Bronchial epithelial cell (primary cell): Measurements from ENCODE around the gene NTM. TPM values are rescaled to one million over a fixed set of nuclear protein-coding genes. Genes with fewer than 3 reads are reported as not detected.

Experiments
- DNase-seq: peaks from one replicate; pipeline ENCODE4 v3.0.0-alpha.2; 2010; ENCODE audit warnings: low read depth
- FAIRE-seq: peaks from 2 replicates; lab custom pipeline; 2011; peaks lifted over from hg19 to GRCh38; lab: Jason Lieb, UNC
- H3K27me3 ChIP-seq: 2 replicates; pipeline ENCODE4 v1.5.1; 2011; ENCODE audit warnings: low read length; ENCODE audit not compliant: control insufficient read depth, insufficient read depth
- H3K36me3 ChIP-seq: 2 replicates; pipeline ENCODE4 v1.5.1; 2011; ENCODE audit warnings: low read length; ENCODE audit not compliant: control insufficient read depth, insufficient read depth
- H3K4me3 ChIP-seq: 2 replicates; pipeline ENCODE4 v1.5.1; 2011; ENCODE audit warnings: mild to moderate bottlenecking, low read depth, low read length, control low read depth
- total RNA-seq: library from RNA; depleted of rRNA; stranded (reverse); fragments of >200 nt; gene quantifications from 2 replicates; pipeline ENCODE4 v1.2.1, GENCODE V29; 2014
- TF ChIP-seq, protein P1 (sequence below): IDR thresholded peaks from 2 replicates; pipeline ENCODE4 v1.5.1; 2011; ENCODE audit warnings: mild to moderate bottlenecking, moderate library complexity, low read length, control low read depth, inconsistent platforms; ENCODE audit not compliant: insufficient read depth, severe bottlenecking

NTM gene
- total RNA-seq, 1 donor from 2014 or later: 4.2 TPM

DNA sequence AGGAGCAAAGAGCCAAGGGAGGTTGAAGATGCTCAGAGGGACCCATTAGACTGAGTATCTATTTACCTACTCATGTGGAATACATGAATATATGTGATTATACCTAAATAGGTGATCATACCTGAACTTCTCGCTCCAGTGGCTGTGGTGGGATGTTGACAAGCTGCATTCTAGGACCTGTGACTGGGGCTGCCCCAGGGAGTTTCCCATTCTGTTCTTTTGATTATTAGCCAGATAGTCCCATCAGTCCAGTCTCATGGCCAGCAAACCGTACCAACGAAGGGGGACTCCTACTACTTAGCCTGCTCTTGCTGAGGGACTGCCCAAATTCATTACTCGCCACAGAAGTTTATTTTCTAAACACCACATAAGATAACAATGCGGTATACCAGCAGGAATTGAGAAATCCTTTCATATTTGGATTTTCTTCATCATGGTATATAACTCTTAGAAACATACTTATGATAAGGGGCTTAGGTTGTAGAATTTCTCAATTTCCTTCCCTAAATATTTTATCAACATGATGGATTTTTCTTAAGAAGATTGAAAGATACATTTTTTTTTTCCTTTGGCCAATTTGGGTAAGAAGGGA lies 273.9 kb downstream of the NTM start:
- no peaks in the 10 kb centered on the region for H3K36me3 ChIP-seq
- DNase-seq (no peak), FAIRE-seq (no peak)
- TF ChIP-seq, protein P1, sequence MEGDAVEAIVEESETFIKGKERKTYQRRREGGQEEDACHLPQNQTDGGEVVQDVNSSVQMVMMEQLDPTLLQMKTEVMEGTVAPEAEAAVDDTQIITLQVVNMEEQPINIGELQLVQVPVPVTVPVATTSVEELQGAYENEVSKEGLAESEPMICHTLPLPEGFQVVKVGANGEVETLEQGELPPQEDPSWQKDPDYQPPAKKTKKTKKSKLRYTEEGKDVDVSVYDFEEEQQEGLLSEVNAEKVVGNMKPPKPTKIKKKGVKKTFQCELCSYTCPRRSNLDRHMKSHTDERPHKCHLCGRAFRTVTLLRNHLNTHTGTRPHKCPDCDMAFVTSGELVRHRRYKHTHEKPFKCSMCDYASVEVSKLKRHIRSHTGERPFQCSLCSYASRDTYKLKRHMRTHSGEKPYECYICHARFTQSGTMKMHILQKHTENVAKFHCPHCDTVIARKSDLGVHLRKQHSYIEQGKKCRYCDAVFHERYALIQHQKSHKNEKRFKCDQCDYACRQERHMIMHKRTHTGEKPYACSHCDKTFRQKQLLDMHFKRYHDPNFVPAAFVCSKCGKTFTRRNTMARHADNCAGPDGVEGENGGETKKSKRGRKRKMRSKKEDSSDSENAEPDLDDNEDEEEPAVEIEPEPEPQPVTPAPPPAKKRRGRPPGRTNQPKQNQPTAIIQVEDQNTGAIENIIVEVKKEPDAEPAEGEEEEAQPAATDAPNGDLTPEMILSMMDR: no peak
- H3K27me3 ChIP-seq: no peaks in the 10 kb centered on the region
- no peak overlapping the region for H3K4me3 ChIP-seq

- no peak for DNase-seq
- Histone ChIP-seq H3K4me3 (no peak overlapping the region), H3K36me3 (no peaks in the 10 kb centered on the region), H3K27me3 (no peaks in the 10 kb centered on the region)
- TF ChIP-seq, protein P1: no peak
- no peak for FAIRE-seq
These were observed 274.8 kb downstream of the NTM start for GRCh38 chr11:131645237-131645636.

GRCh38 chr11:131649856-131650255 lies 279.4 kb downstream of the NTM start:
- FAIRE-seq (no peak), DNase-seq (no peak)
- Histone ChIP-seq H3K27me3 (no peaks in the 10 kb centered on the region), H3K4me3 (no peak overlapping the region), H3K36me3 (no peaks in the 10 kb centered on the region)
- TF ChIP-seq, protein P1: no peak

DNA sequence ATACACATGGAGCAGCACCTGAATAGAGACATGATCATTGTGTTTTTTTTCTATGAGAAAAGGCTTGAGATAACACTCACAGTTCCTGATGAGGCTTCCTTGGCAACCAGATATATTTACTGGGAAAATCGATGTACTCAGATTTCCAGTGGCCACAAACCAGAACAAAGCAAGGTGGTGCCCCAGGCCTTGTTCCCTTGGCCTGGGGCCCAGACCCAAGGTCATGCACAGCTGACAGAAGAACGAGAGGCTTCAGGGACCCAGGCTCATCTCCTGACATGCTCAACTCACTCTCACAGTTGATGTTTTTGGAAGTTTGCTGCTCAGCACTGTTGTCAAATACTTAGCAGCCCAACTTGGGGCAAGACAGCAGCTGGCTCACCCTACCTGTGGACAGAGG lies 281.8 kb downstream of the NTM start:
- Histone ChIP-seq H3K4me3 (no peak overlapping the region), H3K27me3 (no peaks in the 10 kb centered on the region), H3K36me3 (no peaks in the 10 kb centered on the region)
- DNase-seq: no peak
- FAIRE-seq: no peak
- TF ChIP-seq, protein P1: no peak

DNA sequence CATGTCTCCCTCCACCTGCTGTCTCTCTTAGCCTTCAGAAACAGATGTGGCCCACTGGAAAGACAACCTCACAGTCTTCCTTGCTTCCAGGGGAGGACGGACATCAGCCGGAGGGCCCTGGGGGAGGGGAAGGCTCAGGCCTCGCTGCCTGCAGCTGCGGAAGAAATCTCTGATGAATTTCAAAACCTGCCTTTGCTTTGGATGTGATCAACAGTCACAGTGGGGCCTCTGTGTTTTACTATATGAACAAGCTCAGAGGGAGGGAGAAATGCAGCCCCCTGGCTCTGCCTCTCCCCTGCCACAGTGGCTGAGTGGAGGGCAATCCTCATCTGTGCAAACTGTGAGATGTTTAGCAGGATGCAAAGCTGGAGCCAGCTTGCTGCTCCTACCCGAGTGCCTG lies 282.8 kb downstream of the NTM start:
- H3K4me3 ChIP-seq: no peak overlapping the region
- FAIRE-seq (no peak), DNase-seq (no peak)
- TF ChIP-seq, protein P1: no peak
- H3K27me3 ChIP-seq: no peaks in the 10 kb centered on the region
- no peaks in the 10 kb centered on the region for H3K36me3 ChIP-seq

- Histone ChIP-seq H3K4me3 (no peak overlapping the region), H3K27me3 (no peaks in the 10 kb centered on the region), H3K36me3 (no peaks in the 10 kb centered on the region)
- TF ChIP-seq, protein P1: no peak
- no peak for FAIRE-seq
- no peak for DNase-seq
These were observed 284.4 kb downstream of the NTM start for GRCh38 chr11:131654849-131655248.
